Liver (tissue), 3 donors: ENCODE measurements around the gene PDK2.

ENCODE experiments used
- JUND ChIP-seq, 2 donors: IDR thresholded peaks; 2 replicates each; pipeline ENCODE4 v1.6.1; 2016; ENCODE audit warnings: antibody characterized with exemption in 2 of 2
- TAF1 ChIP-seq: conservative IDR thresholded peaks from 2 replicates; pipeline ENCODE4 v1.6.1; 2016; ENCODE audit warnings: antibody characterized with exemption, mild to moderate bottlenecking
- TF ChIP-seq, protein P1 (sequence below): fragments of 150-350 bp; IDR thresholded peaks from 2 replicates; pipeline ENCODE4 v1.5.1; 2017; ENCODE audit warnings: improper control_type of control experiment, low read depth, low read length; ENCODE audit not compliant: missing input control
- TF ChIP-seq, protein P2 (sequence below): IDR thresholded peaks from 2 replicates; pipeline ENCODE4 v1.6.1; 2016; ENCODE audit warnings: antibody characterized with exemption, mild to moderate bottlenecking
- donor health status: healthy.
- donor health status: healthy.

DNA sequence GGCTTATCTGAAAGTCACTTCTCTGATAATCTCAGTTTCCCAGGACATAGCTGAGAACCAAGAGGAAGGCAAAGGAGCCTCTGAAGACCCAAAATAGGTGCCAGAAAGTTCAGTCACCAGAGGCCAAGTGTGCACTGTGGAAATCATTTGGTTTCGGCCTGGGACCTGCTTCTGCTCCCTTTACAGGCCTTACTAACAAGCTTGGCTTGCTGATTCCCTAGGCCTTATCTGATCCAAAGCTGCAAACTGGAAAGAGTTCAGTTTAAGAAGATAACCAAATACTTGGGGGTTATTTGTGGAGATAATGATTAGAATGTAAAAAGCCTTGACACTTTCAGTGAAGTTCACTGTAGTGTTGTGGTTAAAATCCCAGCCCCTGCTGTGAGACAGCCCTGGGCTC, 22.2 kb upstream of the PDK2 start:
- TF ChIP-seq, protein P1, sequence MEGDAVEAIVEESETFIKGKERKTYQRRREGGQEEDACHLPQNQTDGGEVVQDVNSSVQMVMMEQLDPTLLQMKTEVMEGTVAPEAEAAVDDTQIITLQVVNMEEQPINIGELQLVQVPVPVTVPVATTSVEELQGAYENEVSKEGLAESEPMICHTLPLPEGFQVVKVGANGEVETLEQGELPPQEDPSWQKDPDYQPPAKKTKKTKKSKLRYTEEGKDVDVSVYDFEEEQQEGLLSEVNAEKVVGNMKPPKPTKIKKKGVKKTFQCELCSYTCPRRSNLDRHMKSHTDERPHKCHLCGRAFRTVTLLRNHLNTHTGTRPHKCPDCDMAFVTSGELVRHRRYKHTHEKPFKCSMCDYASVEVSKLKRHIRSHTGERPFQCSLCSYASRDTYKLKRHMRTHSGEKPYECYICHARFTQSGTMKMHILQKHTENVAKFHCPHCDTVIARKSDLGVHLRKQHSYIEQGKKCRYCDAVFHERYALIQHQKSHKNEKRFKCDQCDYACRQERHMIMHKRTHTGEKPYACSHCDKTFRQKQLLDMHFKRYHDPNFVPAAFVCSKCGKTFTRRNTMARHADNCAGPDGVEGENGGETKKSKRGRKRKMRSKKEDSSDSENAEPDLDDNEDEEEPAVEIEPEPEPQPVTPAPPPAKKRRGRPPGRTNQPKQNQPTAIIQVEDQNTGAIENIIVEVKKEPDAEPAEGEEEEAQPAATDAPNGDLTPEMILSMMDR = no peak
- TF ChIP-seq, protein P2, sequence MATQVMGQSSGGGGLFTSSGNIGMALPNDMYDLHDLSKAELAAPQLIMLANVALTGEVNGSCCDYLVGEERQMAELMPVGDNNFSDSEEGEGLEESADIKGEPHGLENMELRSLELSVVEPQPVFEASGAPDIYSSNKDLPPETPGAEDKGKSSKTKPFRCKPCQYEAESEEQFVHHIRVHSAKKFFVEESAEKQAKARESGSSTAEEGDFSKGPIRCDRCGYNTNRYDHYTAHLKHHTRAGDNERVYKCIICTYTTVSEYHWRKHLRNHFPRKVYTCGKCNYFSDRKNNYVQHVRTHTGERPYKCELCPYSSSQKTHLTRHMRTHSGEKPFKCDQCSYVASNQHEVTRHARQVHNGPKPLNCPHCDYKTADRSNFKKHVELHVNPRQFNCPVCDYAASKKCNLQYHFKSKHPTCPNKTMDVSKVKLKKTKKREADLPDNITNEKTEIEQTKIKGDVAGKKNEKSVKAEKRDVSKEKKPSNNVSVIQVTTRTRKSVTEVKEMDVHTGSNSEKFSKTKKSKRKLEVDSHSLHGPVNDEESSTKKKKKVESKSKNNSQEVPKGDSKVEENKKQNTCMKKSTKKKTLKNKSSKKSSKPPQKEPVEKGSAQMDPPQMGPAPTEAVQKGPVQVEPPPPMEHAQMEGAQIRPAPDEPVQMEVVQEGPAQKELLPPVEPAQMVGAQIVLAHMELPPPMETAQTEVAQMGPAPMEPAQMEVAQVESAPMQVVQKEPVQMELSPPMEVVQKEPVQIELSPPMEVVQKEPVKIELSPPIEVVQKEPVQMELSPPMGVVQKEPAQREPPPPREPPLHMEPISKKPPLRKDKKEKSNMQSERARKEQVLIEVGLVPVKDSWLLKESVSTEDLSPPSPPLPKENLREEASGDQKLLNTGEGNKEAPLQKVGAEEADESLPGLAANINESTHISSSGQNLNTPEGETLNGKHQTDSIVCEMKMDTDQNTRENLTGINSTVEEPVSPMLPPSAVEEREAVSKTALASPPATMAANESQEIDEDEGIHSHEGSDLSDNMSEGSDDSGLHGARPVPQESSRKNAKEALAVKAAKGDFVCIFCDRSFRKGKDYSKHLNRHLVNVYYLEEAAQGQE = no peak
- no peak for TF ChIP-seq JUND (IDR thresholded peaks at IDR 0.05)
- TF ChIP-seq TAF1 = no peak
